Right ventricle myocardium superior (tissue), 1 donor: ENCODE results near the gene MAML2. TPM values are rescaled to one million over a fixed set of nuclear protein-coding genes. Genes with fewer than 3 reads are reported as not detected.

Source experiments
- ATAC-seq: fragments of 200-7000 bp; cut with Tn5 transposase; one replicate; pipeline ENCODE4 v1.9.1; 2020; ENCODE audit warnings: mild to moderate bottlenecking; ENCODE audit not compliant: poor library complexity
- DNase-seq: peaks from one replicate; pipeline ENCODE4 v3.0.0-alpha.2; 2020
- intact Hi-C: fragments of 100-400 bp; cut with DNase I; formaldehyde crosslinking; loops from one replicate; pipeline ENCODE4 v1.11.2; 2022
- total RNA-seq: library from RNA; stranded (reverse); fragmentation: NEBNext Ultra II Directional; extraction: Animal tissue kit (Norgen Biotek cat#: 25700); gene quantifications from one replicate; pipeline ENCODE4 v1.2.1, GENCODE V29; 2021
- donor health status: DM: no; HTN: yes; CAD: no; lungs with severe emphysema.

MAML2 gene
- total RNA-seq, 1 donor from 2014 or later = 4.5 TPM

- no peak for DNase-seq
- no peak for ATAC-seq
- intact Hi-C loops = no loop called here
Measured at GRCh38 chr11:96206955-96207354, 136.0 kb downstream of the MAML2 start.

- no peak for ATAC-seq
- intact Hi-C loops = no loop called here
Measured at GRCh38 chr11:96205460-96205809, 137.6 kb downstream of the MAML2 start.

GRCh38 chr11:96204721-96205459, 138.1 kb downstream of the MAML2 start:
- DNase-seq = no peak
- no peak for ATAC-seq
- intact Hi-C loops = no loop called here

More at GRCh38 chr11:96205460-96205809, 137.6 kb downstream of the MAML2 start:
- DNase-seq = no peak

GRCh38 chr11:96204366-96204659, 138.7 kb downstream of the MAML2 start:
- ATAC-seq (no peak), DNase-seq (no peak)
- intact Hi-C loops = no loop called here

- intact Hi-C loops = no loop called here
- DNase-seq (no peak), ATAC-seq (no peak)
Measured at GRCh38 chr11:96203567-96204365, 139.2 kb downstream of the MAML2 start.

GRCh38 chr11:96200243-96200642, 142.8 kb downstream of the MAML2 start:
- ATAC-seq (peak; percentile 69), DNase-seq (no peak)
- intact Hi-C loops = no loop called here

- DNase-seq = no peak
- intact Hi-C loops = no loop called here
- ATAC-seq = no peak
Measured at GRCh38 chr11:96199563-96200025, 143.4 kb downstream of the MAML2 start.

- no peak for DNase-seq
- no peak for ATAC-seq
- intact Hi-C loops = no loop called here
Measured at GRCh38 chr11:96197801-96198701, 144.9 kb downstream of the MAML2 start.

- DNase-seq (no peak), ATAC-seq (no peak)
- intact Hi-C loops = no loop called here
Measured at GRCh38 chr11:96197103-96197502, 145.9 kb downstream of the MAML2 start.

GRCh38 chr11:96196181-96196662, 146.8 kb downstream of the MAML2 start:
- intact Hi-C loops = no loop called here
- ATAC-seq = no peak
- DNase-seq = no peak

- DNase-seq = no peak
- ATAC-seq = no peak
- intact Hi-C loops = no loop called here
Measured at GRCh38 chr11:96195671-96196070, 147.3 kb downstream of the MAML2 start.

- ATAC-seq (no peak), DNase-seq (no peak)
- intact Hi-C loops = no loop called here
Measured at GRCh38 chr11:96194581-96195374, 148.2 kb downstream of the MAML2 start.

- ATAC-seq (no peak), DNase-seq (no peak)
- intact Hi-C loops = no loop called here
Measured at GRCh38 chr11:96193745-96194443, 149.1 kb downstream of the MAML2 start.

GRCh38 chr11:96191752-96192151, 151.2 kb downstream of the MAML2 start:
- intact Hi-C loops = no loop called here
- no peak for DNase-seq
- peak; percentile 51 for ATAC-seq

- no peak for ATAC-seq
- no peak for DNase-seq
- intact Hi-C loops = no loop called here
Measured at GRCh38 chr11:96189351-96189750, 153.6 kb downstream of the MAML2 start.

GRCh38 chr11:96188243-96189006, 154.6 kb downstream of the MAML2 start:
- DNase-seq (no peak), ATAC-seq (peak; percentile 50)
- intact Hi-C loops = no loop called here

GRCh38 chr11:96187822-96188221, 155.2 kb downstream of the MAML2 start:
- intact Hi-C loops = no loop called here
- peak; percentile 63 for ATAC-seq
- DNase-seq = no peak
